WTC11 (cell line): ENCODE data around the gene SH3PXD2A.

Experiments
- NR3C1 ChIP-seq: sonication (generic); formaldehyde crosslinking; conservative IDR thresholded peaks from 2 replicates; pipeline ENCODE4 v1.8.1; 2023; ENCODE audit warnings: low read depth, mild to moderate bottlenecking, missing genetic modification reagents
- TF ChIP-seq, protein P1 (sequence below): fragments of 200-600 bp; IDR thresholded peaks from 2 replicates; pipeline ENCODE4 v1.8.0; 2022; ENCODE audit warnings: antibody characterized with exemption

DNA sequence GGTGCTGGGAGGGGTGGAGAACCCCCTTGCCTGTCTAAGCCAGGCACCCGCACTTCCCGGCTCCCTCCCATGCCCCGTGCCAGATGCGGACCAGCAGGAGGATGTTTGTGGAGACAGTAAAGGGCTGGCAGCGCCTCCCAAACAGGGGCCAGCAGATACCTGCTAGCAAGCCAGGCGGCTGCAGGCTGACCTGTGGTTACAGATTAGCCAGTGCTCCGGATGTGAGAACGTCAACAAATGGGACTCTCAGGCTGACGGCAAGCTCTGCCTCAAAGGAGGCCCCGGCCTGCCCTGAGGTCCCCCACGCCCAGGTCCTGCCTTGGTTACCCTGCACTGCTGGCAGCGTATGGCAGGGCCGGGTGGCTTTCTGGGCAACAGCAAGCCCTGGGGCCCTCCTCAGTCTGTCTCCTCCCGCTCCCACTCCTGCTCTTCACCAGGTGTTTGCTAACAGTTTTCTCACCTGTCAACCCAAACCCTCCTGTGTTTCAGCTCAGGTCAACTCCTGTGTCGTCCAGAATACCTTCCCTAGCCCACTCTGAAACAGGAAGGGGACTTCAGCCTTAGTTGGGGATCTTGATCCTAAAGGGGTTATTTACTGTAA lies 276.5 kb downstream of the SH3PXD2A start:
- TF ChIP-seq, protein P1, sequence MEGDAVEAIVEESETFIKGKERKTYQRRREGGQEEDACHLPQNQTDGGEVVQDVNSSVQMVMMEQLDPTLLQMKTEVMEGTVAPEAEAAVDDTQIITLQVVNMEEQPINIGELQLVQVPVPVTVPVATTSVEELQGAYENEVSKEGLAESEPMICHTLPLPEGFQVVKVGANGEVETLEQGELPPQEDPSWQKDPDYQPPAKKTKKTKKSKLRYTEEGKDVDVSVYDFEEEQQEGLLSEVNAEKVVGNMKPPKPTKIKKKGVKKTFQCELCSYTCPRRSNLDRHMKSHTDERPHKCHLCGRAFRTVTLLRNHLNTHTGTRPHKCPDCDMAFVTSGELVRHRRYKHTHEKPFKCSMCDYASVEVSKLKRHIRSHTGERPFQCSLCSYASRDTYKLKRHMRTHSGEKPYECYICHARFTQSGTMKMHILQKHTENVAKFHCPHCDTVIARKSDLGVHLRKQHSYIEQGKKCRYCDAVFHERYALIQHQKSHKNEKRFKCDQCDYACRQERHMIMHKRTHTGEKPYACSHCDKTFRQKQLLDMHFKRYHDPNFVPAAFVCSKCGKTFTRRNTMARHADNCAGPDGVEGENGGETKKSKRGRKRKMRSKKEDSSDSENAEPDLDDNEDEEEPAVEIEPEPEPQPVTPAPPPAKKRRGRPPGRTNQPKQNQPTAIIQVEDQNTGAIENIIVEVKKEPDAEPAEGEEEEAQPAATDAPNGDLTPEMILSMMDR = no peak
- TF ChIP-seq NR3C1 = no peak
